Stomach (tissue), 4 donors: ENCODE results near the gene EFCAB5.

Experiments
- POLR2A ChIP-seq, 4 donors: fragments of 450-650 bp; IDR thresholded peaks; one replicate each; pipeline ENCODE4 v1.6.1; 2016; ENCODE audit warnings: antibody characterized with exemption in 4 of 4, control low read depth in 2 of 4, mild to moderate bottlenecking in 1 of 4, moderate library complexity in 1 of 4
- TF ChIP-seq, protein P1 (sequence below), 7 experiments: fragments of 450-650 bp in 4 of 7; fragments of 200-600 bp in 3 of 7; sonication (generic) in 3 of 7; IDR thresholded peaks; one replicate each; pipeline ENCODE4 v1.5.1; 2016 to 2019; ENCODE audit warnings: antibody characterized with exemption in 7 of 7, control low read depth in 2 of 7, mild to moderate bottlenecking in 1 of 7

DNA sequence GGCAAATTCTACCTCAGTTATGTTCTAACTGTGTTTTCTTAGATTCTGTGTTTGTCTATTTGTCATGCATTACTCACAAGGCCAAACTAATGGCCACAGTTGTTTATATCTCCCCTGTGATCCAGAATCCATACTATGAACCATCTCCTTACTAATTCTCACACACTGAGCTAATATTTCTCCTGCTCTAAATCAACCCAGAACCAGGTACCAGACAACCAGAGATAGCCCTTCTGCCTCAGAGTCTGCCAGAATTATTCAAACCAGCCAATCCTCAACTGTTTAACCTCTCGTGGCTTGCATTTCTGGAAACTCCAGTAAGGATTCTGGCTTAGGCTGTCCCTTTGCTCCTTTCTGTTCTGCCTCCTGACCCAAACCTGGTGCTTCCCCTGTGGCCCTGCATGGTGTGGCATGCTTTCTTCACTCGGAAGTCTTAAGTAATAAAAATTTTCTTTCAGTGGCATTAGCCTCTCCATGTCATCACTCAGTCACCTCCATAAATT, 59.4 kb downstream of the EFCAB5 start:
- TF ChIP-seq, protein P1, sequence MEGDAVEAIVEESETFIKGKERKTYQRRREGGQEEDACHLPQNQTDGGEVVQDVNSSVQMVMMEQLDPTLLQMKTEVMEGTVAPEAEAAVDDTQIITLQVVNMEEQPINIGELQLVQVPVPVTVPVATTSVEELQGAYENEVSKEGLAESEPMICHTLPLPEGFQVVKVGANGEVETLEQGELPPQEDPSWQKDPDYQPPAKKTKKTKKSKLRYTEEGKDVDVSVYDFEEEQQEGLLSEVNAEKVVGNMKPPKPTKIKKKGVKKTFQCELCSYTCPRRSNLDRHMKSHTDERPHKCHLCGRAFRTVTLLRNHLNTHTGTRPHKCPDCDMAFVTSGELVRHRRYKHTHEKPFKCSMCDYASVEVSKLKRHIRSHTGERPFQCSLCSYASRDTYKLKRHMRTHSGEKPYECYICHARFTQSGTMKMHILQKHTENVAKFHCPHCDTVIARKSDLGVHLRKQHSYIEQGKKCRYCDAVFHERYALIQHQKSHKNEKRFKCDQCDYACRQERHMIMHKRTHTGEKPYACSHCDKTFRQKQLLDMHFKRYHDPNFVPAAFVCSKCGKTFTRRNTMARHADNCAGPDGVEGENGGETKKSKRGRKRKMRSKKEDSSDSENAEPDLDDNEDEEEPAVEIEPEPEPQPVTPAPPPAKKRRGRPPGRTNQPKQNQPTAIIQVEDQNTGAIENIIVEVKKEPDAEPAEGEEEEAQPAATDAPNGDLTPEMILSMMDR (IDR thresholded peaks at IDR 0.05): no peak
- no peak for TF ChIP-seq POLR2A (IDR thresholded peaks at IDR 0.05)
